NCI-H1105 treated with DMSO at 0.1 percent for 48 hours (cell line): Measurements from ENCODE around the gene PHF14.
A peak's percentile ranks its signal among the peaks of the same experiment; 100 is the strongest.
"Not testable (repeated sequence)": the region's sequence is repeated elsewhere in the genome, so short reads cannot be mapped to it uniquely, and the experiment has no call there.

Experiments used
- DNase-seq: peaks from one replicate; lab custom pipeline; 2025; lab: John Stamatoyannopoulos, UW

Gene PHF14, protein sequence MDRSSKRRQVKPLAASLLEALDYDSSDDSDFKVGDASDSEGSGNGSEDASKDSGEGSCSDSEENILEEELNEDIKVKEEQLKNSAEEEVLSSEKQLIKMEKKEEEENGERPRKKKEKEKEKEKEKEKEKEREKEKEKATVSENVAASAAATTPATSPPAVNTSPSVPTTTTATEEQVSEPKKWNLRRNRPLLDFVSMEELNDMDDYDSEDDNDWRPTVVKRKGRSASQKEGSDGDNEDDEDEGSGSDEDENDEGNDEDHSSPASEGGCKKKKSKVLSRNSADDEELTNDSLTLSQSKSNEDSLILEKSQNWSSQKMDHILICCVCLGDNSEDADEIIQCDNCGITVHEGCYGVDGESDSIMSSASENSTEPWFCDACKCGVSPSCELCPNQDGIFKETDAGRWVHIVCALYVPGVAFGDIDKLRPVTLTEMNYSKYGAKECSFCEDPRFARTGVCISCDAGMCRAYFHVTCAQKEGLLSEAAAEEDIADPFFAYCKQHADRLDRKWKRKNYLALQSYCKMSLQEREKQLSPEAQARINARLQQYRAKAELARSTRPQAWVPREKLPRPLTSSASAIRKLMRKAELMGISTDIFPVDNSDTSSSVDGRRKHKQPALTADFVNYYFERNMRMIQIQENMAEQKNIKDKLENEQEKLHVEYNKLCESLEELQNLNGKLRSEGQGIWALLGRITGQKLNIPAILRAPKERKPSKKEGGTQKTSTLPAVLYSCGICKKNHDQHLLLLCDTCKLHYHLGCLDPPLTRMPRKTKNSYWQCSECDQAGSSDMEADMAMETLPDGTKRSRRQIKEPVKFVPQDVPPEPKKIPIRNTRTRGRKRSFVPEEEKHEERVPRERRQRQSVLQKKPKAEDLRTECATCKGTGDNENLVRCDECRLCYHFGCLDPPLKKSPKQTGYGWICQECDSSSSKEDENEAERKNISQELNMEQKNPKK

DNA sequence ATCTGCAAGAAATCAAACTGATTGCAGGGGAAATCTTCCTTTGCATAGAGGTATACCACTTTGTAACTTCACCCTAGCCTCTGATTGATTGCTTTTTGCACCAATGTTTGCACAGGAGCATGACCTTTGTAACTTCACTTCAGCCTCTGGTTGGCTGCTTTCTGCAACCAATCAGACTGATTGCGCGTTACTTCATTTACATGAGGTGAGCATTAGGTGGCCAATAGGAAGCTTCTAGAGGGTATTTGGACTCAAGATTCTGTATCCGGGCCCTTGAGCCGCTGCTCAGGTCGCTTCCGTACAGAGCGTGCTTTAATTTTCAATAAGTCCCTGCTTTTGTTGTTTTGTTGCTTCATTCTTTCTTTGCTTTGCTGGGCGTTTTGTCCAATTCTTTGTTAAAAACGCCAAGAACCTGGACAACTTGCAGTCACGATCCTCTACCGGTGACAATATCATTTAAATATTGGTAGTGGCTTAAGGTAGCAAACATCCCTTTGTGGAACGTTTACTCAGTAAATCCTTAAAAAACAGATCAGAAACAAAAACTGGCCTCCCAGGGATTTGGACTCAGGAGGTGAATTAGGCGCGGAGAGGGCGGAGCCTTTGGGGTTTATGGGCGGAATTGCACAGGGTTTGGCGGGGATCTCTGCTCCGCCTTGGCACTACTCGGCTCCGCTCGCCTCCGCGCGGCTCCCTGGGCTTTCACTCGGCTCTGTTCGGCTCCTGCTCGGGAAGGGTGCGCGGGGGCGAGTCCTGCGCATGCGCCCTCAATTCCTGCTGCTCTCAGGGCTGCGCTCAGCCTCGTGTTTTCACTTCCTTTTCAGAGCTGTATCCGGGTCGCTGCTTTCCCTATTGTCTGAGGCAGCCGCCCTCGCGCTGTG, at the start of gene PHF14:
Gene PHF14 (plus strand): TSS at position 812 of the 881 bp plus-strand sequence. CDS start 452 bp downstream, outside the sequence.
- peak; percentile 99 for DNase-seq

GRCh38 chr7:10924370-10924769, 49.3 kb upstream of the PHF14 start:
- DNase-seq = no peak

GRCh38 chr7:10928203-10928602, 45.5 kb upstream of the PHF14 start:
- DNase-seq = not testable (repeated sequence)

DNA sequence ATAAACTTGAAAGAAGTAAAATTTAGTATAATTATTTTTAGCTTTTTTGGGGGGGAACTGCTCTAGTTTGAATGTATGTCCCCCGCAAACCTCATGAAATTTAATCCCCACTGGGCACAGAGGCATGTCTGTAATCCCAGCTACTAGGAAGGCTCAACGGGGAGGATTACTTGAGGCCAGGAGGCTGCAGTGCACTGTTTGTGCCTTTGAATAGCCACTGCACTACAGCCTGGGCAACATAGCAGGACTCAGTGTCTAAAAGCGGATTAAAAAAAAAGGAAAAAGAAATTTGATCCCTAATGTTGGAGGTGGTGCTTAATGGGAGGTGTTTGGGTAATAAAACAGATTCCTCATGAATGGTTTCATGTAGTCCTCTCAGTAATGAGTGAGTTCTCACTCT, 43.1 kb upstream of the PHF14 start:
- no peak for DNase-seq

DNA sequence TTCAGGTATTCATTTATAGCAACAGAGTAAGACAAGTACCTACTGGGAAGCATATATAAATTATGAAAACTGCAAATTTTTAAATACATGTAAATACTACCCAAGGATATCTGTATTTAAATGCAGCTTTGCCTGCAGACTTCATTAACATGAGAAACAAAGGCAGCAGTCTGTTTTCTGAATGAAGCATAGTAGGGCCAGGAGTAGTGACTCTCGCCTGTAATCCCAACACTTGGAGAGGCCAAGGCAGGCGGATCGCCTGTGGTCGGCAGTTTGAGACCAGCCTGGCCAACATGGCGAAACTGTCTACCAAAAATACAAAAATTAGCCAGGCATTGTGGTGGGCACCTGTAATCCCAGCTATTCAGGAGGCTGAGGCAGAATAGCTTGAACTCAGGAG, 42.5 kb upstream of the PHF14 start:
- no peak for DNase-seq

DNA sequence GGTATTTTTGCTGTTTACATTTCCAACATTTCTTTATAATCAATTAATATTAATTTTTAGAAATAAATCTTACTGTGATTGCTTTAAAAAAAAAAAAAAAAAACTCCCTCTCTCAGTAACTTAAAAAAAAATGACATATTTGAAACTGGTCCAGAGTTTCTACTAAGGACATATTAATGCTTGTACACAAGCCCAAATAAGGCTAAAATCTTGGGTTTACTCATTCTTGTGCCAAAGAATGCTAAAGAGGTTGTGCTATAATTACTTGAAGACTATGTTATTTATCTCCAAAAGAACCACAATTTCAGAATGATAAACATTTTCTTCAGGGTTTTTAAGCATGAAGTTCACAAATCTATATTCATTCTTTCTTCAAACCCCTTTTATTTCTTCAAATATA, 39.4 kb upstream of the PHF14 start:
- no peak for DNase-seq

DNA sequence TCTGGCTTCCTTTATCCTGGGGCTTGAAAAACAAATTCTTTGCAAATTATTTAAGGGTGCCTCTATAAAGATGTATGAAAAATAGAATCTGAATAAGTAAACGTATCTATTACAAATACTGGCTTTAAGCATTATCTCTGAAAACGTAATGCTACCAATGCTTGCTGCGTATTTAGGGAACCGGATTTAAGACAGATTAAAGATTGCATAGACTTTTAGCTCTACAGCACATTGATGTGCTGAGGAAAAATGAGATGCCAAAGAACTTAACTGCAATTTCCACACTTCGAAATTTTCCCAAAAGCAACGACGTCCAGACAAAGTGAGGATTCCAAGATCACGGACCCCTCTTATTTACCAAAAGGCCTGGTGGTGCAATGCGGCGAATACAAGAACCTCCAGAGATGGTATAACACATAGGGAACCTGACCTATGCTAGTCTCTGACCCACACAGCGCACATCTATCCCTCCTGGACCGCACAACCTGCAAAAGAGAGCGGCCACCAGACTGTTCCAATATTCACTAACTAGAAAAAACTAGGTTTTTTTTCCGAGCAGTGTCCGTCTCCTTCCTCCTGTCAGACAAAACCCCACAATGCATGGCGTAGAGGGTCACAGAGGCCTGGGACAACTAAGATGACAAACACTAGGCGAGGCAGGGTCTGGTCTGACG, 34.3 kb upstream of the PHF14 start:
- no peak for DNase-seq

- peak; percentile 97 for DNase-seq
Measured at GRCh38 chr7:10939911-10940703, 33.6 kb upstream of the PHF14 start.

GRCh38 chr7:10940704-10941355, 32.8 kb upstream of the PHF14 start:
- peak; percentile 77 for DNase-seq

DNA sequence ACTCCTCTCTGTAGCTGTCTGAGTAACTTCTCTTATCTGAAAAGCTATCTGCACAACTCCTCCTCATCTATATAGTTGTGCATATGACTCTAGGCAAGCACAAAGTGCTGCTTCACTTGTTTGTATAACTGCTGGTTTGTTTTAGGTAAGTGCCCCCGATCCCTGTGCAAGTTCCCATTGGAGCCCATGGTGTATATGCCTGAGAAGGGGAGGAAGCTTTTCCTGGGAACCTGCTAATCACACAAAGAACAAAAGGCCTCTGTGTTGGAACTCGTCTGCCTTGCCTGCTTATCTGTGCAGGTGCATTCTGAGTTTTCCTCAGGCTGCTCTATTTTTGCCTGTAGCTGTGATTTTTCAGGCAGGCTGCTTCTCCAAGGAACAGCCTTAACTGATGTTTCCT, 23.2 kb upstream of the PHF14 start:
- no peak for DNase-seq

DNA sequence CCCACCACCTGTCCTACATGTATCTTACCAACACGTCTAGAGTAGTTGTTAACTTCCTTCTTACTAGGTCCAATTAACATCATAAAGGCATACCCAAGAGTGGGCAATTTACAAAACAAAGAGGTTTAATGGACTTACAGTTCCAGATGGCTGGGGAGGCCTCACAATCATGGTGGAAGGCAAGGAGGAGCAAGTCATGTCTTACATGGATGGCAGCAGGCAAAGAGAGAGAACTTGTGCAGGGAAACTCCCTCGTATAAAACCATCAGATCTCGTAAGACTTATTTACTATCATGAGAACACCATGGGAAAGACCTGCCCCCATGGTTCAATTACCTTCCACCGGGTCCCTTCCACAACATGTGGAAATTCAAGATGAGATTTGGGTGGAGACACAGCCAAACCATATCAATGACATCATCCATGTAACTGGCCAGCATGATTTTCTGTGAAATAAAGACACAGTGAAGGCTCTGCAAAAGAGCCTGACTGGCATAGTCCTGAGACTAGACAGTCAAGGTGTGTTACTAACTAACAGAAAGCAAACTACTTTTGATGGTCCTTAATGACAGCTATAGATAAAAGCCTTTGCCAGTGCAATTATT, 22.6 kb upstream of the PHF14 start:
- not testable (repeated sequence) for DNase-seq

DNA sequence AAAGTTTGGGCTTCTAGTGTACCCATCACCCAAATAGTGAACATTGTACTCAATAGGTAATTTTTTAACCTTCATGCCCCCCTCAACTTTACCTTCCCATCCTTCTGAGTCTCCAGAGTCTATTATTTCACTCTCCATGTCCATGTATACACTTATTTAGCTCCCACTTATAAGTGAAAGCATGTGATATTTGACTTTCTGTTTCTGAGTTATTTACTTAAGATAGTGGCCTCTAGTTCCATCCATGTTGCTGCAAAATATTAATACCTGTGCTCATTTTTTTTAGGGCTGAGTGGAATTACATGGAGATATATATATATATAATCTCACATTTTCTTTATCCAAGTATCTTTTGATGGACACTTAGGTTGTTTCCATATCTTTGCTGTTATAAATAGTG, 21.1 kb upstream of the PHF14 start:
- DNase-seq = no peak

DNA sequence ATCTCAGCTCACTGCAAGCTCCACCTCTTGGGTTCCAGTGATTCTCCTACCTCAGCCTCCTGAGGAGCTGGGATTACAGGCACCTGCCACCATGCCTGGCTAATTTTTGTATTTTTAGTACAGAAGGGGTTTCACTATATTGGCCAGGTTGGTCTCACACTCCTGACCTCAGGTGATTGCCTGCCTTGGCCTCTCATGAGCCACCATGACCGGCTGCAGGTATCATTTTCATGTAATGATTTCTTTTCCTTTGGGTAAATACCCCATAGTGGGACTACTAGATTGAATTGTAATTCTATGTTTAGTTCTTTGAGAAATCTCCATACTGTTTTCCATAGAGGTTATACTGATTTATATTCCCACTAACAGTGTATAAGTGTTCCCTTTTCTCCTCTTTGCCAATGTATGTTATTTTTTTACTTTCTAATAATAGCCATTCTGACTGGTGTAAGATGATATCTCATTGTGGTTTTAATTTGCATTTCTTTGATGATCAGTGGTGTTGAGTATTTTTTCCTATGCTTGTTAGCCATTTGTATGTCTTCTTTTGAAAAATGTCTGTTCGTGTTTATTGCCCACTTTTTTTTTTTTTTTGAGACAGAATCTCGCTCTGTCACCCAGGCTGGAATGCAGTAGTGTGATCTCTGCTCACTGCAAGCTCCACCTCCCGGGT, 20.5 kb upstream of the PHF14 start:
- not testable (repeated sequence) for DNase-seq

DNA sequence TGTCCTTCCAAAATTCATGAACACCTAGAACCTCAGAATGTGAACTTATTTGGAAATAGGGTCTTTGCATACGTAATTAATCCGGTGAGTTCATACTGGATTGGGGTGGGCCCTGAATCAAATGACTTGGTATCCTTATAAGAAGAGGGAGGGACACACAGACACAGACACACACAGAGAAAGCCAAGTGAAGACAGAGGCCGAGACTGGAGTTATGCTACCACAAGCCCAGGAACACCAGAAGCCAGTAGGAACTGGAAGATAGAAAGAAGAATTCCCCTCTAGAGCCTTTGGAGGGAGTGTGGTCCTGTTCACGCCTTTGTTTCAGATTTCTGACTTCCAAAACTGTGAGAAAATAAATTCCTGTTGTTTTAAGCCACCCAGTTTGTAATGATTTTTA, 17.1 kb upstream of the PHF14 start:
- no peak for DNase-seq

DNA sequence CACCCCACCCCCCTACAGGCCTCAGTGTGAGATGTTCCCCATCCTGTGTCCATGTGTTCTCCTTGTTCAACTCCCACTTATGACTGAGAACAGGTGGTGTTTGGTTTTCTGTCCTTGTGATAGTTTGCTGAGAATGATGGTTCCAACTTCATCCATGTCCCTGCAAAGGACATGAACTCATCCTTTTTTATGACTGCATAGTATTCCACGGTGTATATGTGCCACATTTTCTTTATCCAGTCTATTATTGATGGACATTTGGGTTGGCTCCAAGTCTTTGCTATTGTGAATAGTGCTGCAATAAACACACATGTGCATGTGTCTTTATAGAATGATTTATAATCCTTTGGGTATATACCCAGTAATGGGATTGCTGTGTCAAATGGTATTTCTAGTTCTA, 13.4 kb upstream of the PHF14 start:
- not testable (repeated sequence) for DNase-seq

- DNase-seq = not testable (repeated sequence)
Measured at GRCh38 chr7:10965016-10965415, 8.7 kb upstream of the PHF14 start.

DNA sequence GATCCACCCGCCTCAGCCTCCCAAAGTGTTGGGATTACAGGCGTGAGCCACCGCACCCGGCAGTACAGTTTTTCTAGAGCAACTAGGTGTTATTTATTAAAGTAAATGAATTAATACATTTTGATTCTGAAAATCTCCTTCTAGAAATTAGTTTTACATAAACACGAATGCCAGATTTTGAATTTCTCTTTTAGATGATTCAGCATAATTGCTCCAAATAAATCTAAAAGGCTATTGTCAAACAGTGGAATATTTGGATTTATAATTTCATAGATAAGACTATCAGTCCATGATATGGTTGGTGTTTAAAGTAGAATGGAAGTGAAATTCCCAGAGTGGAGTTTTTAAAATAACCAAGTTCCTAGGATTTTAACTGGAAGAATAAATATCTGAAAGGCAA, 1.5 kb upstream of the PHF14 start:
- no peak for DNase-seq

GRCh38 chr7:10973942-10974911, 555 bp downstream of the PHF14 start:
- peak; percentile 51 for DNase-seq
